GM13976 (cell line): ENCODE results near the gene CAPN5.

Experiments used
- DNase-seq: peaks from one replicate; pipeline ENCODE4 v3.0.0; 2012; ENCODE audit warnings: low spot score
- in situ Hi-C: fragments of 300-500 bp; cut with MboI; formaldehyde crosslinking; loops from one replicate; pipeline ENCODE4 v1.12.0; 2022; ENCODE audit warnings: low sequenced_read_pairs, mixed read lengths, inconsistent platforms; ENCODE audit not compliant: unreplicated experiment
- TF ChIP-seq, protein P1 (sequence below): IDR thresholded peaks from 2 replicates; pipeline ENCODE4 v1.5.1; 2012; ENCODE audit warnings: borderline replicate concordance, mild to moderate bottlenecking; ENCODE audit not compliant: insufficient read depth; ENCODE audit errors: extremely low read depth, missing control alignments, control extremely low read depth

CAPN5 gene

DNA sequence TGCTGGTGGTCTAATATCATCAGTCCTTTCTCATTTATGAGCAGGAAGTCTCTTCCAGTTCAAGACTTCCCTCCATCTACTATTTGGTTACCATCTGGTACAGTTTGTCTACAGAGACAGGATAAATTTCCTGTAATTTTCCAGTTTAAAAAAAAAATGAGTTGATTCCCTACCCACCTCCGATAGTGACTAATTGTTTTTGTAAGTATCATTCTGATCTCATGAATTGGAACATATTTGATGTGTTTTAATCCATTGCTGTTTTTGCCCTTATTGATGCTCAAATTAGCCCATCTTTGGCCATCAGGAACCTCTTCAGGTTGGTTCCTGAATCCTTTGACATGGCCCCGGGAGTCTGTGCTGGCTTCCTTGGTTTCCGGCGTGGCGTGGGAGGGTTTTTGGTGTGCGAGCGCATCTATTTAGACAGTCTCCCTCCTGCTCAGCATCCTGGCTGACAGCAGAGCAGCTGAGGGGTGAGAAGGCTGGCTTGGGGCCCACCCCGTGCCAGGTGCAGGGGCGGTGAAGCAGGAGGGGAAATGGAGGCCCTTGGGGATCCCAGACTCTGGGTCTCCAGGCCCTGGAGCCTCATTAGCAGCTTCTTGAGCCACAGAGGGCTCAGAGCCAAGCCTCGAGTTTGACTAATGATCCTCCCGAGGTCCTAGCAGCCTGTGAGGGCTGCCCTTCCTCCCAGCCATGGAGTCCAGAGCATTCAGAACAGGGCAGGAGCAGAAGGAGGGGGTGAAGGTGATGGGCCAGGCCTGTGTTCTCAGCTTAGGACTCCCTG, 42.7 kb downstream of the CAPN5 start:
- TF ChIP-seq, protein P1, sequence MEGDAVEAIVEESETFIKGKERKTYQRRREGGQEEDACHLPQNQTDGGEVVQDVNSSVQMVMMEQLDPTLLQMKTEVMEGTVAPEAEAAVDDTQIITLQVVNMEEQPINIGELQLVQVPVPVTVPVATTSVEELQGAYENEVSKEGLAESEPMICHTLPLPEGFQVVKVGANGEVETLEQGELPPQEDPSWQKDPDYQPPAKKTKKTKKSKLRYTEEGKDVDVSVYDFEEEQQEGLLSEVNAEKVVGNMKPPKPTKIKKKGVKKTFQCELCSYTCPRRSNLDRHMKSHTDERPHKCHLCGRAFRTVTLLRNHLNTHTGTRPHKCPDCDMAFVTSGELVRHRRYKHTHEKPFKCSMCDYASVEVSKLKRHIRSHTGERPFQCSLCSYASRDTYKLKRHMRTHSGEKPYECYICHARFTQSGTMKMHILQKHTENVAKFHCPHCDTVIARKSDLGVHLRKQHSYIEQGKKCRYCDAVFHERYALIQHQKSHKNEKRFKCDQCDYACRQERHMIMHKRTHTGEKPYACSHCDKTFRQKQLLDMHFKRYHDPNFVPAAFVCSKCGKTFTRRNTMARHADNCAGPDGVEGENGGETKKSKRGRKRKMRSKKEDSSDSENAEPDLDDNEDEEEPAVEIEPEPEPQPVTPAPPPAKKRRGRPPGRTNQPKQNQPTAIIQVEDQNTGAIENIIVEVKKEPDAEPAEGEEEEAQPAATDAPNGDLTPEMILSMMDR, result no peak
- in situ Hi-C loops, result no loop called here
- no peak for DNase-seq

DNA sequence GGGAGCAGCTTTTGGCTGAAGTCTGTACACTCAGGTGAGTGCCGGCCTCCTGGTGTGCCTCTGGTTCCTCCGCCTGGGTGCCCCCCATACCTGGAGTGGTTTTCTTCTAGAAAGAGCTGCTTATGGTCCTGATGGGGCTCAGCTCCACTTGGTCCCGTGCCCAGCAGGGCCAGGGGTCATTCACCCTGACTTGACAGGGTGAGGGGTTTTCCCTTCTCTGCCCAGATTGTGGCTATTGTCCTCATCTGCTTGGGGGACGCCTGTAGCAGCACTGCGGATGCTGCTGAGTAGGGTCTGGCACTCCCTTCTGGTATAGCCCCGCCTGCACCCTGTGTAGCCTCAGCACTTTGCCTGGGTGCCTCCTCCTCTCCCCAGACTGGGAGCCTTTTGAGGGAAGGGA, 44.1 kb downstream of the CAPN5 start:
- DNase-seq, result no peak
- in situ Hi-C loops, result no loop called here
- TF ChIP-seq, protein P1, result no peak

DNA sequence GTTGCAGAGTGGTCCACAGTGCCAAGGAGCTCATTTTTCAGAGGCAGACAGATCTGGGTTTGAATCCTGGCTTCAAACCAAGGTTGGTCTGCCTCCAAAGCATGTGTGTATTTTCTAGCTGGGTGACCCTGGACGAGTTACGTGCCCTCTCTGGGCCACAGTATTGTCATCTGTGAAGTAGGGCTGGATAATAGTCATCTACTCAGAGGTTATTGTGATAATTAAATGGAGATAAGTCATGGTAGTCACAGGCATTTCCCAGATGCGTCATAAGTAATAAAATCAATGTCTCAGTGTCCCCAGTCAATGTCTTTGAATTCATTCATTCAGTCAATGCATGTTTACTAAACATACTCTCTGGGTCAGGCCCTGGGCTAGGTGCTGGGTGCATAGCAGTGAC, 44.5 kb downstream of the CAPN5 start:
- no peak for DNase-seq
- TF ChIP-seq, protein P1, result no peak
- in situ Hi-C loops, result no loop called here

DNA sequence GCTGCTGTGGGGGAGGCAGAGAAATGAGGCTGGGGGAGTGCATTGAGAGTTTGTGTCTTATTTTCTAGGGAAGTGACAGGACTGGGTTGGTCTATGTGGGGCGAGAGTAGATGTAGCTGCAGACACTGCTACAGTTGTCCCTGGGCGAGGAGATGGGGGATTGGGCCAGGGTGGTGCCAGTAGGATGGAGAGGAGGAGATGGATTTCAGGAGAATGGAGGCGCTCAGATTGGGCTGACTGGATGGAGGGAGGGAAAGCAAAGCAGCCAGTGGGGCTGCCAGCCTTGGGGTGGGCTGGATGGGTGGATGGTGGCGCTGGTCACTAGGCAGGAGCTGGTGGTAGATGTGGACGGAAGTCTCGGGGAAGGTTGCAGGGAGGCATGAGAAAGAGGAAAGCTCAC, 45.2 kb downstream of the CAPN5 start:
- TF ChIP-seq, protein P1, result no peak
- in situ Hi-C loops, result no loop called here

DNA sequence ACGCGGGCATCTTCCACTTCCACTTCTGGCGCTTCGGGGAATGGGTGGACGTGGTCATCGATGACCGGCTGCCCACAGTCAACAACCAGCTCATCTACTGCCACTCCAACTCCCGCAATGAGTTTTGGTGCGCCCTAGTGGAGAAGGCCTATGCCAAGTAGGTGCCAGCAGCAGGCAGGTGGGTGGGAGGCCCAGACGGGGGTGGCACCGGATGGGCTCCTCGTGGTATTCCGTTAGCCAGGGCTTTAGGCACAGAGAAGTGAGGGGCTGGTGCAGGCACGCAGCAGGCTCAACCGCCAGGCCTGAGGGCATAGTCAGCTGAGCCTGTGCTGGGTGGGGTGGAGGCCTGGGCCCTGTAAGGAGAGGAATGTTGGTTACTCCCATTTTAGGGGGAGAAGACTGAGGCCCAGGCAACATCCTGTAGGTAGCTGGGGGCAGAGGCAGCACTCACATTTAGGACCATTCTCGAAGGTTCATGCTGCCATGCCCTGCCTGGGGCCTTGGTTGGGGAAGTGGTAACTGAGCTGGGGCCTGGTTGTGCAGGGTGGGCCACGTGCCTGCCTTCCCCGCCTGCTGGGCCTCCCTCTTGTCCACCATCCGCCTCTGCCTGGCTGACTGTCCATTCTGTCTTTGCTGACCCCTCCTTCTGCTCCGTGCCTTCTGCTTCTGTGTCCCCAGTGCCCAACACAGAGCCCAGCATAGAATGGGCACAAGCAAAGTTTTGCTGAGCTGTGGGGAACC, 46.0 kb downstream of the CAPN5 start:
- no peak for DNase-seq
- in situ Hi-C loops, result no loop called here

More for the DNA sequence above, 45.2 kb downstream of the CAPN5 start:
- no peak for DNase-seq

DNA sequence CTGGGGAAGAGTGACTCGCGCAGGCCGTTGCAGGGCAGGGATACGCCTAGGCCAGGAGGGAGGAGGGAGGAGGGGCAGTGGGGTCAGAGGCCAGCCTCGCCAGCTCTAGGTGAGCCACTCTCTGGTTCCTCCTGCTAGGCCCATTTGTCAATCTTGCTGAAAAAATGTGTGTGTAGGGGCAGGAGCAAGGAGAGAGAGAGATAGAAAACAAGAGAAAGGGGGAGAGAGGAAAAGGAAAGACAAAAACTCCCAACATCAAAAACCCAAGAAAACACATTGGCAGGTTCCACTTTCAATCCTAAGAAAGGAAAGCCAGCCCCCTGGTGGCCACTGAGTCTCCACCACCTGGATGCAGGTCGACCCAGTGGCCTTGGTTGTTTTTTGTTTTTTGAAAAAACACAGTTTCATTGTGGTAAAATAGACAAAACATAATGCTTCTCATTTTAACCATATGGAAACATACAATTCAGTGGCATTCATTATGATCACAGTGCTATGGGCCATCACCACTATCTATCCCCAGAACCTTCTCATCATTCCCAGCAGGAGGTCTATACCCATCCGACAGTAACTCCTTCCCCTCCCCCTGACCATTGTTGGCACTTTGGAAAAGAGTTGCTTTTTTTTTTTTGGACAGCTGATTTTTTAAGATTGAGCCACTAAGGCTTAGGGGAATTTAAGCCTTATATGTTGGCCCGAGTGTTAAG, 46.8 kb downstream of the CAPN5 start:
- TF ChIP-seq, protein P1, result peak; percentile 17
- peak; percentile 71 for DNase-seq
- in situ Hi-C loops, result no loop called here

More for the DNA sequence above, 46.0 kb downstream of the CAPN5 start:
- TF ChIP-seq, protein P1, result no peak
